HCT116 (cell line): ENCODE measurements around the gene MIA. TPM values are rescaled to one million over a fixed set of nuclear protein-coding genes. Genes with fewer than 3 reads are reported as not detected.
"Not testable (repeated sequence)": the region's sequence is repeated elsewhere in the genome, so short reads cannot be mapped to it uniquely, and the experiment has no call there.

Source experiments
- ATAC-seq: fragments of 200-7000 bp; cut with Tn5 transposase; 2 replicates; pipeline ENCODE4 v1.9.1; 2020; ENCODE audit warnings: mild to moderate bottlenecking, moderate library complexity
- BruUV-seq: library from RNA; stranded (reverse); fragments of 400-500 nt; replicated peaks from 2 replicates; lab custom pipeline; 2021; lab: Mats Ljungman, UMichigan
- CTCF ChIA-PET: fragments of 300-600 bp; sonication (Branson Sonifier 250); formaldehyde crosslinking; loops from one replicate; lab custom pipeline; 2021; ENCODE audit warnings: antibody characterized with exemption; lab: Charles Lee
- POLR2A ChIA-PET: fragments of 300-600, 350-600 bp; sonication (Branson Sonifier 250); formaldehyde crosslinking; loops from one replicate; lab custom pipeline; 2021; ENCODE audit warnings: antibody characterized with exemption; lab: Charles Lee
- RAD21 ChIA-PET, 2 experiments: fragments of 300-600 bp; sonication (Branson Sonifier 250); formaldehyde crosslinking; loops; one replicate each; lab custom pipeline; 2023; ENCODE audit warnings: low total read pairs in 2 of 2; ENCODE audit not compliant: uncharacterized antibody in 2 of 2, unreplicated experiment in 2 of 2, low non-redundant PET in 1 of 2; lab: Charles Lee
- DNase-seq: peaks from one replicate; pipeline ENCODE4 v3.0.0-alpha.2; 2010; ENCODE audit warnings: low read depth, low spot score
- H2AFZ ChIP-seq: fragments of 200-600 bp; shearing (Covaris generic), sonication (generic); 2 replicates; pipeline ENCODE4 v1.6.1; 2017; ENCODE audit warnings: low read depth, mixed run types, mixed read lengths, antibody characterized with exemption, low read length; ENCODE audit not compliant: poor library complexity, severe bottlenecking
- H3K27ac ChIP-seq: 2 replicates; pipeline ENCODE4 v1.5.1; 2012; ENCODE audit warnings: low read depth, low read length
- H3K27me3 ChIP-seq: fragments of 200-600 bp; sonication (generic); 2 replicates; pipeline ENCODE4 v1.6.1; 2016; ENCODE audit warnings: mixed run types, low read length, mixed read lengths; ENCODE audit not compliant: insufficient read depth
- H3K36me3 ChIP-seq, 2 experiments: fragments of 200-500 bp in 1 of 2; fragments of 200-600 bp in 1 of 2; sonication (Bioruptor generic) in 1 of 2; sonication (generic) in 1 of 2; 2 replicates each; pipeline versions ENCODE4 v1.5.1 to v1.6.1; 2014 to 2016; ENCODE audit warnings: low read length in 2 of 2, inconsistent platforms in 1 of 2, mixed read lengths in 1 of 2, mixed run types in 1 of 2; ENCODE audit not compliant: insufficient read depth in 2 of 2, control insufficient read depth in 1 of 2
- H3K4me1 ChIP-seq, 2 experiments: fragments of 200-600 bp in 1 of 2; sonication (generic) in 1 of 2; 2 replicates each; pipeline versions ENCODE4 v1.5.1 to v1.6.1; 2012 to 2017; ENCODE audit warnings: low read length in 2 of 2, inconsistent platforms in 1 of 2, mild to moderate bottlenecking in 1 of 2, mixed read lengths in 1 of 2, mixed run types in 1 of 2, moderate library complexity in 1 of 2; ENCODE audit not compliant: insufficient read depth in 2 of 2, control insufficient read depth in 1 of 2
- H3K4me2 ChIP-seq: fragments of 200-600 bp; sonication (generic); 2 replicates; pipeline ENCODE4 v1.6.1; 2017; ENCODE audit warnings: mixed run types, low read length, mixed read lengths
- H3K4me3 ChIP-seq, 2 experiments: fragments of 200-600 bp in 1 of 2; sonication (generic) in 1 of 2; replicated peaks in 1 of 2; 2 replicates each; pipeline ENCODE4 v1.5.1; 2011 to 2016; ENCODE audit warnings: low read length in 2 of 2, control low read depth in 1 of 2, low read depth in 1 of 2, mild to moderate bottlenecking in 1 of 2, mixed read lengths in 1 of 2, mixed run types in 1 of 2
- H3K79me2 ChIP-seq: fragments of 200-600 bp; sonication (generic); 2 replicates; pipeline ENCODE4 v1.6.1; 2017; ENCODE audit warnings: mild to moderate bottlenecking, mixed run types, low read length, moderate library complexity, mixed read lengths; ENCODE audit not compliant: insufficient read depth
- H3K9ac ChIP-seq: fragments of 200-600 bp; sonication (generic); 2 replicates; pipeline ENCODE4 v1.6.1; 2016; ENCODE audit warnings: low read length, mixed read lengths
- H3K9me2 ChIP-seq: fragments of 200-600 bp; sonication (generic), shearing (Covaris generic); 2 replicates; pipeline ENCODE4 v1.6.1; 2017; ENCODE audit warnings: mixed run types, mild to moderate bottlenecking, moderate library complexity; ENCODE audit not compliant: insufficient read depth
- H3K9me3 ChIP-seq, 2 experiments: fragments of 200-500 bp in 1 of 2; fragments of 200-600 bp in 1 of 2; sonication (Bioruptor generic) in 1 of 2; sonication (generic) in 1 of 2; 2 replicates each; pipeline ENCODE4 v1.6.1; 2014 to 2017; ENCODE audit warnings: low read length in 2 of 2, mixed read lengths in 2 of 2, inconsistent platforms in 1 of 2, low read depth in 1 of 2, mild to moderate bottlenecking in 1 of 2, mixed run types in 1 of 2, moderate library complexity in 1 of 2; ENCODE audit not compliant: control insufficient read depth in 1 of 2, insufficient read depth in 1 of 2
- H4K20me1 ChIP-seq: fragments of 200-600 bp; sonication (generic), shearing (Covaris generic); 2 replicates; pipeline ENCODE4 v1.6.1; 2017; ENCODE audit warnings: mixed run types, mild to moderate bottlenecking, moderate library complexity; ENCODE audit not compliant: insufficient read depth
- intact Hi-C: fragments of 100-400 bp; cut with micrococcal nuclease; formaldehyde crosslinking; loops from 2 replicates; pipeline ENCODE4 v1.10.0; 2022
- total RNA-seq: library from RNA; stranded (reverse); gene quantifications from one replicate; pipeline ENCODE4 v1.2.1, GENCODE V29; 2021; ENCODE audit not compliant: unreplicated experiment

MIA gene
- total RNA-seq, 1 experiment from 2014 or later = 1.4 TPM

GRCh38 chr19:40826699-40827385 lies 51.5 kb downstream of the MIA start:
- H3K4me1 ChIP-seq, POLR2A ChIA-PET, BruUV-seq, H2AFZ ChIP-seq, H3K27ac ChIP-seq, H3K27me3 ChIP-seq, H3K9me2 ChIP-seq, H3K79me2 ChIP-seq, H4K20me1 ChIP-seq, CTCF ChIA-PET, H3K4me3 ChIP-seq, H3K4me2 ChIP-seq, ATAC-seq, DNase-seq, RAD21 ChIA-PET, H3K36me3 ChIP-seq, intact Hi-C loops, H3K9me3 ChIP-seq, H3K9ac ChIP-seq: not testable (repeated sequence)

Other genes starting within 250 kb of the MIA start
- 97.4 TPM for gene SHKBP1, start 198.6 kb upstream of the MIA start, total RNA-seq
- gene LTBP4, start 174.2 kb upstream of the MIA start, total RNA-seq = 310 TPM
- gene NUMBL, start 84.9 kb upstream of the MIA start, total RNA-seq = 41.7 TPM
- 47.1 TPM for gene COQ8B, start 58.6 kb upstream of the MIA start, total RNA-seq
- 11.4 TPM for gene ITPKC, start 58.4 kb upstream of the MIA start, total RNA-seq
- gene ACTMAP, start 25.0 kb upstream of the MIA start, total RNA-seq = 16.8 TPM
- gene SNRPA, start 24.3 kb upstream of the MIA start, total RNA-seq = 170 TPM
- 18.7 TPM for gene RAB4B, start 2.7 kb downstream of the MIA start, total RNA-seq
- 58.6 TPM for gene EGLN2, start 23.7 kb downstream of the MIA start, total RNA-seq
- gene CYP2A6, start 74.9 kb downstream of the MIA start, total RNA-seq = 0.57 TPM
- not detected for gene CYP2A7, start 106.7 kb downstream of the MIA start, total RNA-seq
- 0.74 TPM for gene CYP2B6, start 215.8 kb downstream of the MIA start, total RNA-seq